Cardiac muscle cell (in vitro differentiated cells and primary cell): Measurements from ENCODE around the gene BBX. TPM values are rescaled to one million over a fixed set of nuclear protein-coding genes. Genes with fewer than 3 reads are reported as not detected.

ENCODE experiments used
- DNase-seq, 2 donors: peaks; one replicate each; pipeline versions ENCODE4 v3.0.0 to v3.0.0-alpha.2; 2010 to 2017; ENCODE audit warnings: low read depth in 1 of 2, low spot score in 1 of 2
- H3K27ac ChIP-seq: fragments of 200-600 bp; sonication (generic); 2 replicates; pipeline ENCODE4 v1.5.1; 2016
- H3K27me3 ChIP-seq: fragments of 200-600 bp; sonication (generic); 2 replicates; pipeline ENCODE4 v1.6.0; 2016; ENCODE audit warnings: control low read depth
- H3K36me3 ChIP-seq: fragments of 200-600 bp; sonication (generic); 2 replicates; pipeline ENCODE4 v1.5.1; 2016; ENCODE audit warnings: control low read depth
- H3K4me1 ChIP-seq: fragments of 200-600 bp; sonication (generic); 2 replicates; pipeline ENCODE4 v1.8.1; 2017; ENCODE audit warnings: low read depth, mild to moderate bottlenecking, mixed run types
- H3K4me3 ChIP-seq: fragments of 200-600 bp; sonication (generic); 2 replicates; pipeline ENCODE4 v1.5.1; 2016; ENCODE audit warnings: mild to moderate bottlenecking
- H3K9me3 ChIP-seq: fragments of 200-600 bp; sonication (generic); 2 replicates; pipeline ENCODE4 v1.5.1; 2017; ENCODE audit warnings: low read depth, mild to moderate bottlenecking, control low read depth
- CTCF ChIP-seq: IDR thresholded peaks from 2 replicates; pipeline ENCODE4 v1.5.1; 2012; ENCODE audit warnings: low read depth, mild to moderate bottlenecking, low read length
- polyA plus RNA-seq: library from polyadenylated mRNA; unstranded; fragments of >200 nt; fragmentation: Nextera tagmentation; extraction: Ambion mirVana; gene quantifications from 2 replicates; pipeline ENCODE4 v1.2.1, GENCODE V29; 2016
- total RNA-seq: library from RNA; depleted of rRNA; stranded (reverse); fragments of >200 nt; gene quantifications from 2 replicates; pipeline ENCODE4 v1.2.3, GENCODE V29; 2016

BBX gene
- total and polyA plus RNA-seq, 2 experiments from 2014 or later, result 77.5 to 96.2 TPM

- no peak overlapping the region for H3K27ac ChIP-seq
- TF ChIP-seq CTCF, result peak; percentile 57
- H3K4me3 ChIP-seq, result no peak overlapping the region
- no peaks in the 10 kb centered on the region for H3K4me1 ChIP-seq
- H3K9me3 ChIP-seq, result no peaks in the 10 kb centered on the region
- no peaks in the 10 kb centered on the region for H3K27me3 ChIP-seq
- no peaks in the 10 kb centered on the region for H3K36me3 ChIP-seq
- peak; percentile 52 to 72 for DNase-seq
Observed at GRCh38 chr3:107574650-107575049, 51.9 kb downstream of the BBX start.

DNA sequence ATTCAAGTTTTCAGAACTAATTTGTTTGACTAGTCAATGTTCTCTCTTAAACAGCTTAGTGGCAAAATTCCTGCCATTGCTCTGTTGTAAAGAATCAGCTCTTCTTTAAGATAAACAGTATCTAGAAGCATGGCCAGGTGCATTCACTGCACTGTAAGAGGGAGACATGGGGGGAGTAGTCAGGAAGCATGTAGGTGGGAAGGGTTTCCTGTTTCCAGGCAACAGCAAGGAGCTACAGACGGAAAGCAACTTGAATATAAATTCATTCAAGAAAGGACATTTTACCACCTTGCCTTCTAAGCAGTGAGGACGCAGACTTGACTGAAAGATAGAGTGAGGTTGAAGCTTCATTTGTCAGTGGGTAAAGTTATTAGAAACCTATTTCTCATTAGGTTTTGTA, 55.3 kb downstream of the BBX start:
- no peak overlapping the region for H3K4me3 ChIP-seq
- no peak overlapping the region for H3K27ac ChIP-seq
- no peaks in the 10 kb centered on the region for H3K4me1 ChIP-seq
- H3K9me3 ChIP-seq, result no peaks in the 10 kb centered on the region
- no peaks in the 10 kb centered on the region for H3K36me3 ChIP-seq
- DNase-seq, result no peak
- TF ChIP-seq CTCF, result no peak
- no peaks in the 10 kb centered on the region for H3K27me3 ChIP-seq

- Histone ChIP-seq H3K27ac (no peak overlapping the region), H3K4me3 (no peak overlapping the region), H3K9me3 (no peaks in the 10 kb centered on the region), H3K27me3 (no peaks in the 10 kb centered on the region), H3K36me3 (no peaks in the 10 kb centered on the region), H3K4me1 (no peaks in the 10 kb centered on the region)
- TF ChIP-seq CTCF, result peak; percentile 9
- DNase-seq, result no peak
Observed at GRCh38 chr3:107578523-107578922, 55.8 kb downstream of the BBX start.

DNA sequence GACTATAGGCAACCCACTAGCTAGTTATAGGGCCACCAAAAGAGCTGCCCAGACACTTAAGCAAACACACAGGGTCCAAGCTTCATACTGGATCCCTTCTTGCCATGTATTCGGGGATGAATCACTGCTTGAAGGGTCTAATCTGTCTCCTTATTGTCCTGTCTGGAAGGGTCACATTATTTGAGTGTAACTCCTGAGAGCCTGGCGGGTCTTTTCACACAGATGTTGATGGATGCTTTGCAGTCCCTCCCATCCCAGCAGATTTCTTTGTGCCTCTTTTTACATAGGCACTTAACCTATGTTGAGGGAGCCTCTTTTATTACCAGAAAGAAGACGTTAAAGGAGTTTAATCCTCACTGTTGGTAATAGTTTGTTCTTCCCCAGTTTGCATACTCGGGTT, 56.6 kb downstream of the BBX start:
- no peaks in the 10 kb centered on the region for H3K36me3 ChIP-seq
- no peaks in the 10 kb centered on the region for H3K9me3 ChIP-seq
- no peaks in the 10 kb centered on the region for H3K4me1 ChIP-seq
- DNase-seq, result peak in 1 of 2 donors; percentile 18
- no peak for TF ChIP-seq CTCF
- H3K27me3 ChIP-seq, result no peaks in the 10 kb centered on the region
- H3K4me3 ChIP-seq, result no peak overlapping the region
- H3K27ac ChIP-seq, result no peak overlapping the region

DNA sequence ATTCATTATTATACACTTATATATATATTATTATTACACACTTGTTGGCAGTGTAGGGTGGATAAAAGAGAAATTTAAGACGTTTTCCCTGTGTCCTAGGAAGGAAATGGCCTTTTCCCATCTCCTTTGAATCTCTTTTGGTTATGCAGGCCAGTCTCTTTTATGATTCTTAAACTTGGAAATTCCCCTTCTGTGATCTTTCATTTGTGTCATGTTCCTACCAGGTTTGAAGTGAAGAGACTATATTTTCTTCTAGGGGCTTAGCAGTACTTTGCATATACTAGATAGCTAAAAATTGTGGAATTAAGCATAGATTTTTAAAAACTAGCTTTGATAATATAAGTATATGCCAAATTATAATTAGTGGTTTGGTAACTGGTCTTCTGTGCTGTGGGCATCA, 58.5 kb downstream of the BBX start:
- H3K4me3 ChIP-seq, result no peak overlapping the region
- H3K4me1 ChIP-seq, result no peaks in the 10 kb centered on the region
- H3K27ac ChIP-seq, result no peak overlapping the region
- H3K9me3 ChIP-seq, result no peaks in the 10 kb centered on the region
- TF ChIP-seq CTCF, result no peak
- no peak for DNase-seq
- H3K36me3 ChIP-seq, result no peaks in the 10 kb centered on the region
- no peaks in the 10 kb centered on the region for H3K27me3 ChIP-seq

GRCh38 chr3:107588217-107588616, 65.5 kb downstream of the BBX start:
- no peak for TF ChIP-seq CTCF
- no peaks in the 10 kb centered on the region for H3K36me3 ChIP-seq
- DNase-seq, result no peak
- H3K27ac ChIP-seq, result no peak overlapping the region
- no peak overlapping the region for H3K4me3 ChIP-seq
- no peaks in the 10 kb centered on the region for H3K9me3 ChIP-seq
- peaks cover 9% of the 10 kb centered on the region for H3K4me1 ChIP-seq
- H3K27me3 ChIP-seq, result no peaks in the 10 kb centered on the region
